ENCODE results near the gene SRMS. TPM values are rescaled to one million over a fixed set of nuclear protein-coding genes. Genes with fewer than 3 reads are reported as not detected.
"Not testable (repeated sequence)": the region's sequence is repeated elsewhere in the genome, so short reads cannot be mapped to it uniquely, and the experiment has no call there.

The SRMS gene
- total RNA-seq, 1 donor from 2014 or later = 0.16 TPM

DNA sequence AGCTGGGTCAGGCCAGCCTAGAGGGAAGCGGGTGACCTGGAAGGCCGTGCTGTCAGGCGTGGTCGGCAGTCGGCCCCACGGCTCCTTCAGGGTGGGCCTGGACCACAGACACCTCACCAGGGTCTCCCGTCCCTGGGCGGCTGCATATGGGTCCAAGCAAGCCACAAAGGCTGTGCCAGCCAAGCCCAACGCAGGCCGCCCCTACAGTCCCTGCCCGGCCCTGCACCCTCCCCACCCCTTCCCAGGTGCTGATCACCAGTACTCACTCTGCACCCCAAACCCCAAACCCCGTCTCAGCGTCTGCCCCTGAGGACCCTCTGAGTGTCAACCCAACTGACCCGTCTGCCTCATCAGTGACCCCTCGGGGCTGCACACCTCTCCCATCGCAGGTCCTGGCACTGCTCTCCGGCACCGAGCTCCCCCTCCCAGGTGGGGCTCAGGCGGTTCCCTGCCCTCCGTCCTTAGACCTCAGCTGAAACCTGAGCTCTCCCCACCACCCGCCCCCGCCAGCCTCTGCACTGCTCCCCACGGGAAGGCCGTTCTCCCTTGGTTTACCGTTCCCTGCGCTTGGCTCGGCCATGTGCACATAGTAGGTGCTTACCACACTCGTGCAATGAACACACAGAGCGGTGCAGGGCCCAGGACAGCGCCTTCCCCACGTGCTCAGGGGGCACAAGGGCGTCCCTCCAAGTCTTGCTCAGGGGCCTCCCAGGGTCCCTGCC is 28.4 kb downstream of the SRMS start:
- intact Hi-C loops (cut with micrococcal nuclease) = no loop called here
- peak overlapping the region; percentile 81 for H3K4me3 Mint-ChIP-seq
- CTCF ChIA-PET = interaction anchor here (0.9 to 1.6 kb wide), 2 partner anchors 18 to 519 kb away, joined by 3 to 4 read pairs; partner anchors contain the start of gene PTK6
- peak overlapping the region; percentile 61 for H3K27ac Mint-ChIP-seq
- TF ChIP-seq, protein P1, sequence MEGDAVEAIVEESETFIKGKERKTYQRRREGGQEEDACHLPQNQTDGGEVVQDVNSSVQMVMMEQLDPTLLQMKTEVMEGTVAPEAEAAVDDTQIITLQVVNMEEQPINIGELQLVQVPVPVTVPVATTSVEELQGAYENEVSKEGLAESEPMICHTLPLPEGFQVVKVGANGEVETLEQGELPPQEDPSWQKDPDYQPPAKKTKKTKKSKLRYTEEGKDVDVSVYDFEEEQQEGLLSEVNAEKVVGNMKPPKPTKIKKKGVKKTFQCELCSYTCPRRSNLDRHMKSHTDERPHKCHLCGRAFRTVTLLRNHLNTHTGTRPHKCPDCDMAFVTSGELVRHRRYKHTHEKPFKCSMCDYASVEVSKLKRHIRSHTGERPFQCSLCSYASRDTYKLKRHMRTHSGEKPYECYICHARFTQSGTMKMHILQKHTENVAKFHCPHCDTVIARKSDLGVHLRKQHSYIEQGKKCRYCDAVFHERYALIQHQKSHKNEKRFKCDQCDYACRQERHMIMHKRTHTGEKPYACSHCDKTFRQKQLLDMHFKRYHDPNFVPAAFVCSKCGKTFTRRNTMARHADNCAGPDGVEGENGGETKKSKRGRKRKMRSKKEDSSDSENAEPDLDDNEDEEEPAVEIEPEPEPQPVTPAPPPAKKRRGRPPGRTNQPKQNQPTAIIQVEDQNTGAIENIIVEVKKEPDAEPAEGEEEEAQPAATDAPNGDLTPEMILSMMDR (IDR thresholded peaks at IDR 0.05) = no peak
- DNase-seq (no peak), ATAC-seq (ENCODE audit: low read depth) (no peak)
- peaks cover 20% of the 10 kb centered on the region for H3K36me3 Mint-ChIP-seq (ENCODE audit: low read depth)
- H3K4me1 Mint-ChIP-seq = peaks cover 21% of the 10 kb centered on the region
- POLR2A ChIA-PET = interaction anchor here (1.0 to 7.1 kb wide), 6 partner anchors 14 to 346 kb away, joined by 3 to 179 read pairs (median 15); partner anchors contain the start of genes PTK6 and TPD52L2
- peaks cover 2% of the 10 kb centered on the region for H3K9me3 Mint-ChIP-seq
- no peaks in the 10 kb centered on the region for H3K27me3 Mint-ChIP-seq

DNA sequence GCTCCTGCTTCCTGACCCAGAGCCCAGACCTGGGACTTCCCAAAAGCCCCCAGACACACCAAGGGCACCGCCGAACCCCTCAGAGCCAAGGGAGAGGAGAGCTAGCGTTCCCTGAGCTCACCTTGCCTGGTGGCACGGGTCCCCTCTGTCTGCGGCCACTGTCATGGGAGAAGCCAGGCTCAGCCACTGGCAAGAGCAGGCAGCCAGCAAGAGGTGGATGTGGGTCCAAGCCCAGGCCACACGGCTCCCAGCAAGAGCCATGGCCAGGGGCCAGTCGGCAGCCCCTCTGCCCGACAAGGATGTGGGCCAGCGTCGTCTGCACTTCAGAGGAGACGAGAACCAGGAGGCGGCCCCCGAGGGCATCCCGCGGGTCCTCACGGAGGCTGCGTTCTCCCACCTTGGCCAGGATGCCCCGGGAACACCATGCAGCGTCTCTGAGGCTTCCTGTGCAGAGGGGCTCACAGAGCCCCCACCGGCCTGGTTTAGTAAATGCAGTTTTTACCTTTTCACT is 29.1 kb downstream of the SRMS start:
- H3K9me3 Mint-ChIP-seq = peaks cover 4% of the 10 kb centered on the region
- peaks cover 15% of the 10 kb centered on the region for H3K36me3 Mint-ChIP-seq (ENCODE audit: low read depth)
- POLR2A ChIA-PET = interaction anchor here (1.0 kb wide), 1 partner anchor 19 kb away, joined by 3 read pairs; no protein-coding TSS in a partner anchor
- CTCF ChIA-PET = interaction anchor here (1.6 kb wide), 1 partner anchor 520 kb away, joined by 4 read pairs; no protein-coding TSS in a partner anchor
- H3K27ac Mint-ChIP-seq = no peak overlapping the region
- intact Hi-C loops (cut with micrococcal nuclease) = no loop called here
- ATAC-seq (ENCODE audit: low read depth) (no peak), DNase-seq (no peak)
- peaks cover 2% of the 10 kb centered on the region for H3K27me3 Mint-ChIP-seq
- TF ChIP-seq, protein P1 (IDR thresholded peaks at IDR 0.05) = no peak
- H3K4me1 Mint-ChIP-seq = peaks cover 18% of the 10 kb centered on the region
- H3K4me3 Mint-ChIP-seq = no peak overlapping the region

DNA sequence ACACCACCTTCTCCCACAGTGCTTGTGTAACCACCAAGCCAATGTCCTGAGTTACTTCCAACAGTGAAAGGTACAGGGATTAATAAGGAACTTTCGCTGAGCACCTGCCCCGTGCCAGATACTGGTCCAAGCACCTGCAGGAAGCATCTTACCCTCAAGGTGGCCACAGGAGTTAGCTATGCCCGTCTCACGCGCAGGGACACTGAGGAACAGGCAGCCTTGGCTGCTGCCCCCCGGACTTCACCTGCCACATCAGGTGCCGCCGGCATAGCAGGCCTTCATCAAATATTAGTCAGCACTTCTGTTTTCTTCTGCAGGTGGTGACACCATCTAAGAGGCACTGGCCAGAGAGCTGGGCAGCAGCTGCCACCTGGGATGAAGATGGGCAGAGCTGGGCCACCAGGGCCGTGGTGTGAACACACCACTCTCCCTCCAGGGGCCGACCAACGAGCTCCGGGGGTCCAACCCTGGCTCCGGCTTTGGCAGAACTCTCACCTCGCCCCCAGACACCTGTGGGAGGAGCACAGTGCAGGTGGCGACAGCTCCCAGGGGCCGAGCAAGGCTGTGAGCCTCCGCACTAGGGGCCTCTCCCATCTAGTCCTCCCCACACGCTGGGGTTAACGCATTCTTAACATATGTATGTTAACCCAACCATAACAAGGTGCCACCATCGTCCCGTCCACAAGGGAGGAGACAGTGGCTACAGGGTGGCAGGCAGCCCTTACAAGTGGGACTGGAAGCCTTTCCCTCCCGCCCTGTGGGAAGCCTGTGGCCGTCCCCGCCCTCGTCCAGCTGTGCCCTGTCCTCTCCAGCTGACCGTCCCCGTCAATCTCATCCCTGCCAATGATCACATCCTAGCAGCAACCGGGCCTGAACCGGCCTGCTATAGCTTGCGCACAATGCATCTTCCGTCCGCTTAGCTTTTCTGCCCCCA is 29.9 kb downstream of the SRMS start:
- peaks cover 15% of the 10 kb centered on the region for H3K4me1 Mint-ChIP-seq
- H3K4me3 Mint-ChIP-seq = peak overlapping the region; percentile 63
- H3K9me3 Mint-ChIP-seq = peaks cover 8% of the 10 kb centered on the region
- TF ChIP-seq, protein P1 (IDR thresholded peaks at IDR 0.05) = no peak
- peaks cover 8% of the 10 kb centered on the region for H3K36me3 Mint-ChIP-seq (ENCODE audit: low read depth)
- peaks cover 8% of the 10 kb centered on the region for H3K27me3 Mint-ChIP-seq
- peak overlapping the region; percentile 12 for H3K27ac Mint-ChIP-seq
- ChIA-PET CTCF (interaction anchor here (1.2 to 1.6 kb wide), 2 partner anchors 20 to 520 kb away, joined by 3 to 4 read pairs; partner anchors contain the start of gene PTK6), POLR2A (interaction anchor here (1.0 kb wide), 1 partner anchor 20 kb away, joined by 3 read pairs; no protein-coding TSS in a partner anchor)
- intact Hi-C loops (cut with micrococcal nuclease) = no loop called here
- no peak for ATAC-seq (ENCODE audit: low read depth)
- DNase-seq = no peak

DNA sequence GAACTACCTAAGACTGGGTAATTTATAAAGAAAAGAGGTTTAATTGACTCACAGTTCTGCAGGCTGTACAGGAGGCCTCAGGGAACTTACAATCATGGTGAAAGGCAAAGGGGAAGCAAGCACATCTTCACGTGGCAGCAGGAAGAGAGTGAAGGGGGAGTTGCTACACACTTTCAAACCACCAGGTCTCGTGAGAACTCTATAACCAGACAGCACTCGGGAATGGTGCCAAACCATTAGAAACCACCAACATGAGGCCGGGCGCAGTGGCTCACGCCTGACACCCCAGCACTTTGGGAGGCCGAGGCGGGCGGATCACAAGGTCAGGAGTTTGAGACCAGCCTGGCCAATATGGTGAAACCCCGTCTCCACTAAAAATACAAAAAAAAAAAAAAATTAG is 33.0 kb downstream of the SRMS start:
- intact Hi-C loops (cut with micrococcal nuclease); DNase-seq; ATAC-seq (ENCODE audit: low read depth); H3K27ac Mint-ChIP-seq; H3K4me3 Mint-ChIP-seq; H3K4me1 Mint-ChIP-seq; CTCF ChIA-PET; H3K9me3 Mint-ChIP-seq; H3K36me3 Mint-ChIP-seq (ENCODE audit: low read depth): not testable (repeated sequence)
- POLR2A ChIA-PET = interaction anchor here (0.7 kb wide), 1 partner anchor 561 kb away, joined by 4 read pairs; no protein-coding TSS in a partner anchor
- H3K27me3 Mint-ChIP-seq = peaks cover 15% of the 10 kb centered on the region

DNA sequence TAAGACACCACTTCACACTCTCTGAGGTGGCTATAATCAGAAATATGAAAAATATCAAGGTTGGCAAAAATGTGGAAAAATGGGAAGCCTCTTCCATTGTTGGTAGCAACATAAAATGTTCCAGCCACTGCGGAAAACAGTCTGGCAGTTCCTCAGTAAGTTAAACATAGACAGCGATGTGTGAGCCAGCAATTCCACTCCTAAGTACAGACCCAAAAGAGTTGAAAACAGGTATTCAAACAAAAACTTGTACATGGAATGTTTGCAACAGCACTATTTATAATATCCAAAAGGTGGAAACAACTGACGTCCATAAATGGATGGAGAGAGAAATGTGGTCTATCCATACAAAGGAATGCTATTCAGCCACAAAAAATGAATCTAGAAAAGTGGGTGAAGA is 34.3 kb downstream of the SRMS start:
- CTCF ChIA-PET = no interaction called here
- H3K27me3 Mint-ChIP-seq = peaks cover 22% of the 10 kb centered on the region

More for the DNA sequence above, 34.3 kb downstream of the SRMS start:
- TF ChIP-seq, protein P1 (IDR thresholded peaks at IDR 0.05) = no peak
- intact Hi-C loops (cut with micrococcal nuclease) = no loop called here
- no peak overlapping the region for H3K27ac Mint-ChIP-seq
- DNase-seq = no peak
- POLR2A ChIA-PET = no interaction called here
- no peak overlapping the region for H3K4me3 Mint-ChIP-seq
- peaks cover 8% of the 10 kb centered on the region for H3K9me3 Mint-ChIP-seq
- H3K36me3 Mint-ChIP-seq (ENCODE audit: low read depth) = no peaks in the 10 kb centered on the region
- no peak for ATAC-seq (ENCODE audit: low read depth)
- H3K4me1 Mint-ChIP-seq = no peaks in the 10 kb centered on the region

Measured in activated B cell treated with CpG ODN at 0.5 μM for 24 hours (primary cell).